Liver (tissue), 9 donors: ENCODE measurements around the gene KCNIP1. TPM values are rescaled to one million over a fixed set of nuclear protein-coding genes. Genes with fewer than 3 reads are reported as not detected.
A peak's percentile ranks its signal among the peaks of the same experiment; 100 is the strongest.

Source experiments
- DNase-seq: peaks from one replicate; pipeline ENCODE4 v3.0.0-alpha.2; 2017; ENCODE audit warnings: low spot score
- H3K27ac ChIP-seq, 2 donors: one replicate each; pipeline ENCODE4 v1.7.0; 2013; ENCODE audit warnings: inconsistent platforms in 2 of 2, low read length in 2 of 2, control low read depth in 1 of 2, low read depth in 1 of 2, mild to moderate bottlenecking in 1 of 2
- H3K27me3 ChIP-seq, 4 donors: one replicate each; pipeline versions ENCODE4 v1.6.1 to v1.7.0; 2013; ENCODE audit warnings: low read length in 3 of 4, inconsistent platforms in 1 of 4, mild to moderate bottlenecking in 1 of 4, moderate library complexity in 1 of 4; ENCODE audit not compliant: control insufficient read depth in 4 of 4, insufficient read depth in 4 of 4
- H3K36me3 ChIP-seq, 4 donors: one replicate each; pipeline versions ENCODE4 v1.6.1 to v1.7.0; 2013; ENCODE audit warnings: low read length in 3 of 4, mild to moderate bottlenecking in 3 of 4, low read depth in 1 of 4, moderate library complexity in 1 of 4; ENCODE audit not compliant: control insufficient read depth in 4 of 4, insufficient read depth in 3 of 4
- H3K4me1 ChIP-seq, 4 donors: one replicate each; pipeline versions ENCODE4 v1.6.1 to v1.7.0; 2013; ENCODE audit warnings: low read length in 3 of 4, mild to moderate bottlenecking in 3 of 4, moderate library complexity in 1 of 4; ENCODE audit not compliant: control insufficient read depth in 4 of 4, insufficient read depth in 4 of 4
- H3K4me3 ChIP-seq, 3 donors: one replicate each; pipeline versions ENCODE4 v1.6.1 to v1.7.0; 2013; ENCODE audit warnings: low read length in 3 of 3, control low read depth in 1 of 3, low read depth in 1 of 3, mild to moderate bottlenecking in 1 of 3
- H3K9ac ChIP-seq, 2 donors: one replicate each; pipeline ENCODE4 v1.7.0; 2013; ENCODE audit warnings: low read length in 2 of 2, mild to moderate bottlenecking in 2 of 2, moderate library complexity in 2 of 2, control low read depth in 1 of 2, low read depth in 1 of 2
- H3K9me3 ChIP-seq, 4 donors: one replicate each; pipeline versions ENCODE4 v1.6.1 to v1.7.0; 2013; ENCODE audit warnings: low read length in 3 of 4; ENCODE audit not compliant: control insufficient read depth in 4 of 4
- ATF3 ChIP-seq: IDR thresholded peaks from 2 replicates; pipeline ENCODE4 v1.6.1; 2016; ENCODE audit warnings: antibody characterized with exemption
- FOXA1 ChIP-seq: IDR thresholded peaks from 2 replicates; pipeline ENCODE4 v1.6.1; 2016; ENCODE audit warnings: antibody characterized with exemption
- FOXA2 ChIP-seq: IDR thresholded peaks from 2 replicates; pipeline ENCODE4 v1.6.1; 2016; ENCODE audit warnings: antibody characterized with exemption
- GABPA ChIP-seq, 2 donors: IDR thresholded peaks in 1 of 2; conservative IDR thresholded peaks in 1 of 2; 2 replicates each; pipeline ENCODE4 v1.6.1; 2016; ENCODE audit warnings: antibody characterized with exemption in 2 of 2, mild to moderate bottlenecking in 1 of 2, moderate library complexity in 1 of 2
- HNF4G ChIP-seq: IDR thresholded peaks from 2 replicates; pipeline ENCODE4 v1.6.1; 2016; ENCODE audit warnings: antibody characterized with exemption
- JUND ChIP-seq, 2 donors: IDR thresholded peaks; 2 replicates each; pipeline ENCODE4 v1.6.1; 2016; ENCODE audit warnings: antibody characterized with exemption in 2 of 2
- MAX ChIP-seq: IDR thresholded peaks from 2 replicates; pipeline ENCODE4 v1.6.1; 2016; ENCODE audit warnings: antibody characterized with exemption
- NR2F2 ChIP-seq: IDR thresholded peaks from 2 replicates; pipeline ENCODE4 v1.6.1; 2016; ENCODE audit warnings: antibody characterized with exemption
- RAD21 ChIP-seq, 2 donors: IDR thresholded peaks; 2 replicates each; pipeline ENCODE4 v1.6.1; 2016; ENCODE audit warnings: antibody characterized with exemption in 2 of 2, mild to moderate bottlenecking in 2 of 2
- RXRA ChIP-seq, 2 donors: IDR thresholded peaks; 2 replicates each; pipeline ENCODE4 v1.6.1; 2017 to 2018; ENCODE audit warnings: antibody characterized with exemption in 2 of 2, mild to moderate bottlenecking in 1 of 2
- SP1 ChIP-seq: IDR thresholded peaks from 2 replicates; pipeline ENCODE4 v1.6.1; 2018; ENCODE audit warnings: antibody characterized with exemption, mild to moderate bottlenecking
- YY1 ChIP-seq: IDR thresholded peaks from 2 replicates; pipeline ENCODE4 v1.6.1; 2016; ENCODE audit warnings: antibody characterized with exemption, mild to moderate bottlenecking
- ZBTB33 ChIP-seq: IDR thresholded peaks from 2 replicates; pipeline ENCODE4 v1.6.1; 2016; ENCODE audit warnings: antibody characterized with exemption
- WGBS: extraction: QIAGEN DNeasy Blood & Tissue Kit; methylation state at CpG from one replicate; pipeline ENCODE4 v1.1.7; 2013; 5-methylcytosine and 5-hydroxymethylcytosine counted together
- polyA plus RNA-seq, 2 donors: library from polyadenylated mRNA; stranded (reverse) in 1 of 2; unstranded in 1 of 2; fragments of 200-250 nt in 1 of 2; fragments of >200 nt in 1 of 2; fragmentation: Nextera tagmentation in 1 of 2; extraction: Ambion mirVana in 1 of 2; gene quantifications; one replicate each; pipeline versions ENCODE4 v1.2.1 to v1.2.3, GENCODE V29; 2013 to 2015
- total RNA-seq, 2 donors: library from RNA; depleted of rRNA; stranded (reverse); fragments of >200 nt; gene quantifications; one replicate each; pipeline ENCODE4 v1.2.3, GENCODE V29; 2014
- donor health status: healthy.
- donor health status: healthy.
- donor health status: healthy.
- donor health status: healthy.
- donor health status: healthy.

Gene KCNIP1
- total and polyA plus RNA-seq, 4 donors = 0.08 to 0.23 TPM; not detected in 2

GRCh38 chr5:170632985-170633234, 129.1 kb downstream of the KCNIP1 start (continued):
- TF ChIP-seq ZBTB33 = no peak
- no peak for TF ChIP-seq YY1
- no peak for TF ChIP-seq FOXA2
- TF ChIP-seq MAX = no peak
- no peak for TF ChIP-seq RXRA (IDR thresholded peaks at IDR 0.05)
- TF ChIP-seq RAD21 (IDR thresholded peaks at IDR 0.05) = peak; percentile 77 to 82
- no peak for TF ChIP-seq SP1
- no peak for TF ChIP-seq GABPA (IDR thresholded peaks at IDR 0.05 in 1 of 2, conservative IDR thresholded peaks at IDR 0.05 in 1 of 2)

GRCh38 chr5:170633235-170634081, 129.6 kb downstream of the KCNIP1 start:
- TF ChIP-seq NR2F2 (peak; percentile 79), HNF4G (no peak), RXRA (IDR thresholded peaks at IDR 0.05) (peak in 1 of 2 donors; percentile 20), SP1 (peak; percentile 43)
- no peak overlapping the region for H3K4me3 ChIP-seq

GRCh38 chr5:170634256-170634990, 130.6 kb downstream of the KCNIP1 start:
- DNase-seq = no peak
- no peak overlapping the region for H3K27ac ChIP-seq
- no peaks in the 10 kb centered on the region for H3K9me3 ChIP-seq
- H3K4me1 ChIP-seq = peaks cover 0 to 13% (median 4%) of the 10 kb centered on the region in 4 donors
- no peak overlapping the region for H3K4me3 ChIP-seq
- H3K9ac ChIP-seq = no peak overlapping the region
- no peaks in the 10 kb centered on the region for H3K36me3 ChIP-seq
- H3K27me3 ChIP-seq = peaks cover 0 to 15% (median 0%) of the 10 kb centered on the region in 4 donors
- WGBS = 56% methylated on average over 6 of the region's 6 CpGs
- TF ChIP-seq ATF3 (no peak), JUND (IDR thresholded peaks at IDR 0.05) (no peak), SP1 (no peak), HNF4G (no peak), FOXA1 (no peak), GABPA (IDR thresholded peaks at IDR 0.05 in 1 of 2, conservative IDR thresholded peaks at IDR 0.05 in 1 of 2) (no peak), MAX (no peak)

More at GRCh38 chr5:170633235-170634081, 129.6 kb downstream of the KCNIP1 start:
- H3K27me3 ChIP-seq = peaks cover 0 to 12% (median 0%) of the 10 kb centered on the region in 4 donors
- WGBS = 3% methylated on average over 17 of the region's 25 CpGs
- peak overlapping the region in 1 of 2 donors; percentile 60 for H3K27ac ChIP-seq
- H3K9ac ChIP-seq = no peak overlapping the region
- no peaks in the 10 kb centered on the region for H3K9me3 ChIP-seq
- H3K36me3 ChIP-seq = no peaks in the 10 kb centered on the region
- H3K4me1 ChIP-seq = peaks cover 0 to 13% (median 4%) of the 10 kb centered on the region in 4 donors
- DNase-seq = no peak
